Endodermal cell (in vitro differentiated cells): ENCODE data around the gene ADAMTS17. TPM values are rescaled to one million over a fixed set of nuclear protein-coding genes. Genes with fewer than 3 reads are reported as not detected.

Source experiments
- DNase-seq: peaks from one replicate; pipeline ENCODE4 v3.0.0-alpha.2; 2017
- H3K27ac ChIP-seq: 2 replicates; pipeline ENCODE4 v1.5.1; 2013; ENCODE audit warnings: mild to moderate bottlenecking, low read depth, low read length, moderate library complexity
- H3K27me3 ChIP-seq: 2 replicates; pipeline ENCODE4 v1.6.1; 2013; ENCODE audit warnings: mild to moderate bottlenecking, low read length, moderate library complexity; ENCODE audit not compliant: insufficient read depth, control insufficient read depth, poor library complexity, severe bottlenecking
- H3K36me3 ChIP-seq: 2 replicates; pipeline ENCODE4 v1.7.0; 2013; ENCODE audit warnings: mild to moderate bottlenecking, low read length, moderate library complexity; ENCODE audit not compliant: control insufficient read depth, insufficient read depth
- H3K4me1 ChIP-seq: one replicate; pipeline ENCODE4 v1.7.0; 2013; ENCODE audit warnings: low read length; ENCODE audit not compliant: control insufficient read depth, insufficient read depth
- H3K4me3 ChIP-seq: 2 replicates; pipeline ENCODE4 v1.5.1; 2013; ENCODE audit warnings: mild to moderate bottlenecking, low read length, moderate library complexity
- H3K9ac ChIP-seq: 2 replicates; pipeline ENCODE4 v1.6.1; 2013; ENCODE audit warnings: mild to moderate bottlenecking, low read length, moderate library complexity; ENCODE audit not compliant: poor library complexity, severe bottlenecking; ENCODE audit errors: extremely low read depth
- H3K9me3 ChIP-seq: 2 replicates; pipeline ENCODE4 v1.6.1; 2013; ENCODE audit warnings: mild to moderate bottlenecking, low read length, moderate library complexity; ENCODE audit not compliant: control insufficient read depth
- H3K27ac Mint-ChIP-seq: 2 replicates; pipeline ENCODE4 v1.8.0; 2020; ENCODE audit warnings: mixed read lengths
- H3K27me3 Mint-ChIP-seq: 2 replicates; pipeline ENCODE4 v1.8.0; 2021; ENCODE audit warnings: mild to moderate bottlenecking, mixed read lengths; ENCODE audit not compliant: insufficient read depth
- H3K36me3 Mint-ChIP-seq: 2 replicates; pipeline ENCODE4 v1.8.0; 2020; ENCODE audit warnings: low read depth, mixed read lengths
- H3K4me1 Mint-ChIP-seq: 2 replicates; pipeline ENCODE4 v1.8.0; 2020; ENCODE audit warnings: mixed read lengths
- H3K4me3 Mint-ChIP-seq: 2 replicates; pipeline ENCODE4 v1.8.0; 2020; ENCODE audit warnings: mild to moderate bottlenecking, moderate library complexity, mixed read lengths
- H3K9me3 Mint-ChIP-seq: 2 replicates; pipeline ENCODE4 v1.8.0; 2020; ENCODE audit warnings: mild to moderate bottlenecking, mixed read lengths
- CTCF ChIP-seq: fragments of 200-600 bp; sonication (generic); conservative IDR thresholded peaks from 2 replicates; pipeline ENCODE4 v1.5.0; 2021; ENCODE audit warnings: antibody characterized with exemption, mild to moderate bottlenecking
- WGBS, 2 experiments: methylation state at CpG; one replicate each; pipeline versions ENCODE4 v1.1.5 to v1.1.7; 2013; ENCODE audit warnings: missing lambda C conversion rate in 2 of 2, mixed read lengths in 1 of 2; ENCODE audit not compliant: insufficient coverage in 1 of 2, insufficient read length in 1 of 2; 5-methylcytosine and 5-hydroxymethylcytosine counted together
- total RNA-seq, 2 donors: library from RNA; stranded (reverse); fragmentation: NEBNext Ultra II Directional in 1 of 2; extraction: Animal tissue kit (Norgen Biotek cat#: 25700) in 1 of 2; gene quantifications; 2 replicates in 1 of 2; 3 replicates in 1 of 2; pipeline ENCODE4 v1.2.1, GENCODE V29; 2021

The ADAMTS17 gene
- total RNA-seq, 2 donors from 2014 or later = 0.82 to 2.3 TPM

GRCh38 chr15:100096700-100097099, 245.1 kb downstream of the ADAMTS17 start:
- Mint-ChIP-seq H3K27ac (no peak overlapping the region), H3K36me3 (no peaks in the 10 kb centered on the region), H3K4me1 (peaks cover 7% of the 10 kb centered on the region), H3K27me3 (peaks cover 12% of the 10 kb centered on the region), H3K4me3 (no peak overlapping the region), H3K9me3 (no peaks in the 10 kb centered on the region)
- no peak overlapping the region for H3K9ac ChIP-seq
- no peak overlapping the region for H3K4me3 ChIP-seq
- H3K36me3 ChIP-seq = no peaks in the 10 kb centered on the region
- no peak overlapping the region for H3K27ac ChIP-seq
- no peaks in the 10 kb centered on the region for H3K4me1 ChIP-seq
- 83 to 90% methylated on average over 1 to 4 of the region's 4 CpGs for WGBS, 2 experiments
- peaks cover 14% of the 10 kb centered on the region for H3K27me3 ChIP-seq
- TF ChIP-seq CTCF = no peak
- H3K9me3 ChIP-seq = no peaks in the 10 kb centered on the region
- DNase-seq = peak; percentile 18

- H3K27ac Mint-ChIP-seq = no peak overlapping the region
- peaks cover 12% of the 10 kb centered on the region for H3K27me3 Mint-ChIP-seq
- peaks cover 7% of the 10 kb centered on the region for H3K4me1 Mint-ChIP-seq
These were observed 245.6 kb downstream of the ADAMTS17 start for GRCh38 chr15:100096248-100096600.

GRCh38 chr15:100095541-100096247, 246.1 kb downstream of the ADAMTS17 start:
- no peak for TF ChIP-seq CTCF
- H3K36me3 ChIP-seq = no peaks in the 10 kb centered on the region
- peak; percentile 20 for DNase-seq
- no peak overlapping the region for H3K4me3 ChIP-seq
- Mint-ChIP-seq H3K4me1 (peaks cover 5% of the 10 kb centered on the region), H3K4me3 (no peak overlapping the region), H3K27ac (no peak overlapping the region), H3K27me3 (peaks cover 12% of the 10 kb centered on the region), H3K9me3 (no peaks in the 10 kb centered on the region), H3K36me3 (no peaks in the 10 kb centered on the region)
- 82 to 83% methylated on average over 9 to 13 of the region's 13 CpGs for WGBS, 2 experiments
- H3K4me1 ChIP-seq = no peaks in the 10 kb centered on the region
- no peak overlapping the region for H3K9ac ChIP-seq
- no peak overlapping the region for H3K27ac ChIP-seq
- H3K27me3 ChIP-seq = peaks cover 14% of the 10 kb centered on the region
- H3K9me3 ChIP-seq = no peaks in the 10 kb centered on the region

More at GRCh38 chr15:100096248-100096600, 245.6 kb downstream of the ADAMTS17 start:
- Histone ChIP-seq H3K4me3 (no peak overlapping the region), H3K4me1 (no peaks in the 10 kb centered on the region), H3K36me3 (no peaks in the 10 kb centered on the region), H3K9me3 (no peaks in the 10 kb centered on the region), H3K27me3 (peaks cover 14% of the 10 kb centered on the region), H3K9ac (no peak overlapping the region), H3K27ac (no peak overlapping the region)
- peak; percentile 12 for DNase-seq
- Mint-ChIP-seq H3K9me3 (no peaks in the 10 kb centered on the region), H3K4me3 (no peak overlapping the region), H3K36me3 (no peaks in the 10 kb centered on the region)
- no peak for TF ChIP-seq CTCF
- WGBS, 2 experiments = 94 to 98% methylated on average over 5 to 9 of the region's 9 CpGs
